Uterus (tissue), 2 donors: ENCODE data around the gene TYSND1.

Experiments
- CTCF ChIP-seq, 4 experiments: fragments of 200-600 bp in 2 of 4; fragments of 450-650 bp in 2 of 4; sonication (generic) in 2 of 4; IDR thresholded peaks; one replicate each; pipeline ENCODE4 v1.5.1; 2016 to 2019; ENCODE audit warnings: antibody characterized with exemption in 4 of 4, mild to moderate bottlenecking in 2 of 4, moderate library complexity in 1 of 4
- POLR2A ChIP-seq, 2 donors: fragments of 450-650 bp; IDR thresholded peaks; one replicate each; pipeline ENCODE4 v1.6.1; 2016; ENCODE audit warnings: antibody characterized with exemption in 2 of 2, mild to moderate bottlenecking in 1 of 2, moderate library complexity in 1 of 2

- no peak for TF ChIP-seq CTCF (IDR thresholded peaks at IDR 0.05)
- TF ChIP-seq POLR2A (IDR thresholded peaks at IDR 0.05) = no peak
Observed at GRCh38 chr10:70111496-70111895, 35.0 kb downstream of the TYSND1 start.
